ENCODE data around the gene GMCL2. TPM values are rescaled to one million over a fixed set of nuclear protein-coding genes. Genes with fewer than 3 reads are reported as not detected.

GMCL2 gene
- polyA plus RNA-seq, 1 donor (not counting 4 experiments of a cell fraction or from before 2014, with no cell fraction given) = not detected

DNA sequence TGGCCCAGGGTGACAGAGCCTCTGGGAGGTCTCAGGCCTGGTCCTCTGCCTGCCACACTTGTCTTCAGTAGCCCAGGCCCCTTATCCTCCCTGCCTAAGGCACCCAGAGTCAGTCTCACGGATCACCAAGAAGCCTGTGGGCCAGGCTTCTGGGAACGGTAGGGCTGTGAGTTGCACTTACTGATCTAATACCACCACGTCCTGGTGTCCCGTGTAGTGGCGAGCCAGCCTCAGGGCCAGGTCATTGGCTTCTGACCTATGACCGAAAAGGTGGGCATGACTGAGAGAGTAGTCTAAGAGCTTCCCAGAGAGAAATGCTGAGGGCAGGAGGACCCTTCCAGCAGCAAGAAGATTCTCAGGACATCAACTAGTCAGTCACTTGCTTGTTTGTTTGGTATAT, 38.0 kb upstream of the GMCL2 start:
- Histone ChIP-seq H3K4me1 (ENCODE audit: control insufficient read depth, extremely low read depth, insufficient read depth, low read length) (peaks cover 16% of the 10 kb centered on the region), H3K9me1 (ENCODE audit: control insufficient read depth, extremely low read depth, insufficient read depth, low read length) (no peaks in the 10 kb centered on the region), H2AFZ (ENCODE audit: control insufficient read depth, low read length) (no peak overlapping the region), H3K27ac (ENCODE audit: control insufficient read depth, insufficient read depth, low read length) (no peak overlapping the region), H3K79me2 (ENCODE audit: control insufficient read depth, insufficient read depth, low read length) (peaks cover 10% of the 10 kb centered on the region), H3K27me3 (ENCODE audit: control insufficient read depth, extremely low read depth, insufficient read depth, low read length) (no peaks in the 10 kb centered on the region), H3K9me3 (ENCODE audit: control insufficient read depth, low read depth, low read length) (no peaks in the 10 kb centered on the region), H3K36me3 (ENCODE audit: control insufficient read depth in 2 of 2, extremely low read depth in 1 of 2, insufficient read depth in 2 of 2, low read length in 2 of 2) (peaks cover 13 to 25% of the 10 kb centered on the region in 2 experiments), H3K4me2 (ENCODE audit: control insufficient read depth, extremely low read depth, insufficient read depth, low read depth, low read length) (no peak overlapping the region), H3K9ac (ENCODE audit: control insufficient read depth, extremely low read depth, insufficient read depth, low read length) (no peak overlapping the region), H3K4me3 (ENCODE audit: control insufficient read depth in 2 of 3, extremely low read depth in 1 of 3, insufficient read depth in 2 of 3, low read depth in 1 of 3, low read length in 3 of 3) (no peak overlapping the region), H4K20me1 (ENCODE audit: control insufficient read depth, extremely low read depth, insufficient read depth, low read length) (peaks cover 4% of the 10 kb centered on the region)
- TF ChIP-seq EZH2 (IDR thresholded peaks at IDR 0.05; ENCODE audit: low read length) = no peak
- TF ChIP-seq CTCF (optimal IDR thresholded peaks at IDR 0.05 in 1 of 3, IDR thresholded peaks at IDR 0.05 in 1 of 3, conservative IDR thresholded peaks at IDR 0.05 in 1 of 3; ENCODE audit: extremely low read depth in 1 of 3, insufficient read depth in 2 of 3, low read length in 3 of 3) = no peak
- no peak for DNase-seq (ENCODE audit: low read depth, low spot score)
- dilution Hi-C loops (cut with MboI; ENCODE audit: extremely low pct_ligation_motif_present, low sequenced_read_pairs) = no loop called here
- FAIRE-seq = no peak

DNA sequence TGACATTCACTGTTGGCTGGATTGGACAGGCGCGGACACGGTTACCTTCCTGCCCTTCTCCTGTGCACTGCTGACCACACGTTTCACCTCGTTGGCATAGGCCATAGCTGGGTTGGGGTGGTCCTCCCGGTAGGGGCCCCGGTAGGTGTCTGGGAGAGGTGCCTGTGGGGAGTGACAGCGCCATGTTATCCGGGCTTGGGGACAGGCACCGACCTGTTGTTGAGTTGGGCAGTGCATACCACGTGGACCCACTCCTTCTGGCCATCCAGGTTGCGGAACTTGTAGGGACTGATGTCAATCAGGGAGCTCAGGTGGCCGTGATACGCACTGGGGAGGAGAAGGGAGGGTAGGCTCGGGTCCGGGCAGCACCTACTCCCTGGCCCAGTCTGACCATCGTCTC, 37.2 kb upstream of the GMCL2 start:
- TF ChIP-seq EZH2 (IDR thresholded peaks at IDR 0.05; ENCODE audit: low read length) = no peak
- TF ChIP-seq CTCF (optimal IDR thresholded peaks at IDR 0.05 in 1 of 3, IDR thresholded peaks at IDR 0.05 in 1 of 3, conservative IDR thresholded peaks at IDR 0.05 in 1 of 3; ENCODE audit: extremely low read depth in 1 of 3, insufficient read depth in 2 of 3, low read length in 3 of 3) = no peak
- Histone ChIP-seq H3K9ac (ENCODE audit: control insufficient read depth, extremely low read depth, insufficient read depth, low read length) (no peak overlapping the region), H4K20me1 (ENCODE audit: control insufficient read depth, extremely low read depth, insufficient read depth, low read length) (peaks cover 4% of the 10 kb centered on the region), H3K27me3 (ENCODE audit: control insufficient read depth, extremely low read depth, insufficient read depth, low read length) (no peaks in the 10 kb centered on the region), H3K4me1 (ENCODE audit: control insufficient read depth, extremely low read depth, insufficient read depth, low read length) (peaks cover 16% of the 10 kb centered on the region), H3K4me2 (ENCODE audit: control insufficient read depth, extremely low read depth, insufficient read depth, low read depth, low read length) (no peak overlapping the region), H3K27ac (ENCODE audit: control insufficient read depth, insufficient read depth, low read length) (no peak overlapping the region), H3K36me3 (ENCODE audit: control insufficient read depth in 2 of 2, extremely low read depth in 1 of 2, insufficient read depth in 2 of 2, low read length in 2 of 2) (peaks cover 14 to 21% of the 10 kb centered on the region in 2 experiments), H3K9me1 (ENCODE audit: control insufficient read depth, extremely low read depth, insufficient read depth, low read length) (no peaks in the 10 kb centered on the region), H3K79me2 (ENCODE audit: control insufficient read depth, insufficient read depth, low read length) (peaks cover 4% of the 10 kb centered on the region), H3K4me3 (ENCODE audit: control insufficient read depth in 2 of 3, extremely low read depth in 1 of 3, insufficient read depth in 2 of 3, low read depth in 1 of 3, low read length in 3 of 3) (no peak overlapping the region), H3K9me3 (ENCODE audit: control insufficient read depth, low read depth, low read length) (no peaks in the 10 kb centered on the region), H2AFZ (ENCODE audit: control insufficient read depth, low read length) (no peak overlapping the region)
- DNase-seq (ENCODE audit: low read depth, low spot score) = no peak
- FAIRE-seq = no peak
- dilution Hi-C loops (cut with MboI; ENCODE audit: extremely low pct_ligation_motif_present, low sequenced_read_pairs) = no loop called here
